ENCODE measurements around the gene LHX3.

LHX3 gene

DNA sequence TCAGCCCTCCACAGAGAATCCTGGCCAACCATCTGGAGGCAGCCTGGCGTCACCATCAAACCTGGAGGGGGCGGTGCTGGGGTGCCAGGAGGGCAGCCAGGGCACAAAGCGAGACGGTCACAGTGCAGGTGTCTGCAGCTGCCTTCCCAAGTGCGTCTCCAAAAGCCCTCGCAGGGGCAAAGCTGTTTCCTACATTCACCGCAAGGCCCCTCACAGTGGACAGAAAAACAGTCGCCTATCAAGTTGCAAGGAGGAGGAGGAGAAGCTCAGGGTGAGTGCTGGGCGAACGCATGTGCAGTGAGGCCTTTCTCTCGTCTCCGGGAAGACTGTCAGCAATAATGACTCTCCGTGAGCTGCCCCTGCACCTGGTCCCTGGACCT is 18.0 kb upstream of the LHX3 start:
- no peaks in the 10 kb centered on the region for H3K27me3 ChIP-seq (ENCODE audit: insufficient read depth, poor library complexity, severe bottlenecking)
- no peak for DNase-seq (ENCODE audit: low read depth in 1 of 2, low spot score in 1 of 2)
- TF ChIP-seq GABPA (IDR thresholded peaks at IDR 0.05; ENCODE audit: low read depth), result no peak
- TF ChIP-seq, protein P1, sequence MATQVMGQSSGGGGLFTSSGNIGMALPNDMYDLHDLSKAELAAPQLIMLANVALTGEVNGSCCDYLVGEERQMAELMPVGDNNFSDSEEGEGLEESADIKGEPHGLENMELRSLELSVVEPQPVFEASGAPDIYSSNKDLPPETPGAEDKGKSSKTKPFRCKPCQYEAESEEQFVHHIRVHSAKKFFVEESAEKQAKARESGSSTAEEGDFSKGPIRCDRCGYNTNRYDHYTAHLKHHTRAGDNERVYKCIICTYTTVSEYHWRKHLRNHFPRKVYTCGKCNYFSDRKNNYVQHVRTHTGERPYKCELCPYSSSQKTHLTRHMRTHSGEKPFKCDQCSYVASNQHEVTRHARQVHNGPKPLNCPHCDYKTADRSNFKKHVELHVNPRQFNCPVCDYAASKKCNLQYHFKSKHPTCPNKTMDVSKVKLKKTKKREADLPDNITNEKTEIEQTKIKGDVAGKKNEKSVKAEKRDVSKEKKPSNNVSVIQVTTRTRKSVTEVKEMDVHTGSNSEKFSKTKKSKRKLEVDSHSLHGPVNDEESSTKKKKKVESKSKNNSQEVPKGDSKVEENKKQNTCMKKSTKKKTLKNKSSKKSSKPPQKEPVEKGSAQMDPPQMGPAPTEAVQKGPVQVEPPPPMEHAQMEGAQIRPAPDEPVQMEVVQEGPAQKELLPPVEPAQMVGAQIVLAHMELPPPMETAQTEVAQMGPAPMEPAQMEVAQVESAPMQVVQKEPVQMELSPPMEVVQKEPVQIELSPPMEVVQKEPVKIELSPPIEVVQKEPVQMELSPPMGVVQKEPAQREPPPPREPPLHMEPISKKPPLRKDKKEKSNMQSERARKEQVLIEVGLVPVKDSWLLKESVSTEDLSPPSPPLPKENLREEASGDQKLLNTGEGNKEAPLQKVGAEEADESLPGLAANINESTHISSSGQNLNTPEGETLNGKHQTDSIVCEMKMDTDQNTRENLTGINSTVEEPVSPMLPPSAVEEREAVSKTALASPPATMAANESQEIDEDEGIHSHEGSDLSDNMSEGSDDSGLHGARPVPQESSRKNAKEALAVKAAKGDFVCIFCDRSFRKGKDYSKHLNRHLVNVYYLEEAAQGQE (IDR thresholded peaks at IDR 0.05; ENCODE audit: insufficient replicate concordance, low read depth), result no peak
- TF ChIP-seq SPI1 (IDR thresholded peaks at IDR 0.05; ENCODE audit: borderline replicate concordance, low read depth), result no peak
- TF ChIP-seq, protein P2, sequence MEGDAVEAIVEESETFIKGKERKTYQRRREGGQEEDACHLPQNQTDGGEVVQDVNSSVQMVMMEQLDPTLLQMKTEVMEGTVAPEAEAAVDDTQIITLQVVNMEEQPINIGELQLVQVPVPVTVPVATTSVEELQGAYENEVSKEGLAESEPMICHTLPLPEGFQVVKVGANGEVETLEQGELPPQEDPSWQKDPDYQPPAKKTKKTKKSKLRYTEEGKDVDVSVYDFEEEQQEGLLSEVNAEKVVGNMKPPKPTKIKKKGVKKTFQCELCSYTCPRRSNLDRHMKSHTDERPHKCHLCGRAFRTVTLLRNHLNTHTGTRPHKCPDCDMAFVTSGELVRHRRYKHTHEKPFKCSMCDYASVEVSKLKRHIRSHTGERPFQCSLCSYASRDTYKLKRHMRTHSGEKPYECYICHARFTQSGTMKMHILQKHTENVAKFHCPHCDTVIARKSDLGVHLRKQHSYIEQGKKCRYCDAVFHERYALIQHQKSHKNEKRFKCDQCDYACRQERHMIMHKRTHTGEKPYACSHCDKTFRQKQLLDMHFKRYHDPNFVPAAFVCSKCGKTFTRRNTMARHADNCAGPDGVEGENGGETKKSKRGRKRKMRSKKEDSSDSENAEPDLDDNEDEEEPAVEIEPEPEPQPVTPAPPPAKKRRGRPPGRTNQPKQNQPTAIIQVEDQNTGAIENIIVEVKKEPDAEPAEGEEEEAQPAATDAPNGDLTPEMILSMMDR (IDR thresholded peaks at IDR 0.05; ENCODE audit: insufficient read depth, low read length), result no peak
- no peak for TF ChIP-seq POLR2AphosphoS5 (IDR thresholded peaks at IDR 0.05; ENCODE audit: low read depth)
- H3K27ac ChIP-seq (replicated peaks), result no peak overlapping the region
- no peak overlapping the region for H3K4me3 ChIP-seq (replicated peaks; ENCODE audit: insufficient read depth, low read length)

DNA sequence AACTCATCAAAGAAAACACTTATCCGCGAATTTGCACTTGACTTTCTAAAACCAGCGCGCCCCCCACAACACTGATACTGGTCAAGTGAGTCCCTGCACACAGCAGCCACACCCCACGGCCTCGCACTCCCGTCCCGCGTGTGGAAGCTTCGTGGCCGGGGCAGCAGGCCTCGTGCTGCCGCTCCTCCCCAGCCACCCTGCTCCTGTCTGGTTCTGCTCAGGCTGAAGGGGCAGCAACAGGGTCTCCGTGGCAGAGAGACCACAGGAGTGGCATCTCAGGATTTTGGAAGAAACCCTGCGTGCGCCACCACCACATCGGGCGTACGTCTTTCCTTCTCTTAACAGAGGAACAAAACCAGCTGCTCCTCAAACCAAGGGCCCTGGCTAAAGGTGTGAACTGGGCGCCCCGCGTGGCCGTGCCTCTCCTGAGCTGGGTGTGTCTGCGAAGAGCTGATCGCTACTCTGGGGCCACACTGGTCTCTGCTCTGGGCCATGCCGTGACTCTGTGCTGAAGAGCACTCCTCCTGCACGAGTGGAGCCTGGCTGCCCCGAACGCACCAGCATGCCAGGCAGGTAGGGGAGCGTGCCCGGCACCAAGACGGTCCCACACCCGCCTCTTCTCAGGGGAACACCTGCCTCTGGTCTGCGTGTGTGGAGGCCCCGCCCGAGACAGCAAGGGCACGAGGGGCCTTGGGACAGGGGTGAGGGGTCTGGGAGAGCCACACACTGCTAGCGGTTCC is 17.4 kb upstream of the LHX3 start:
- DNase-seq (ENCODE audit: low read depth in 1 of 2, low spot score in 1 of 2), result no peak
- no peak for TF ChIP-seq SPI1 (IDR thresholded peaks at IDR 0.05; ENCODE audit: borderline replicate concordance, low read depth)
- H3K27ac ChIP-seq (replicated peaks), result no peak overlapping the region
- no peak overlapping the region for H3K4me3 ChIP-seq (replicated peaks; ENCODE audit: insufficient read depth, low read length)
- no peaks in the 10 kb centered on the region for H3K27me3 ChIP-seq (ENCODE audit: insufficient read depth, poor library complexity, severe bottlenecking)

DNA sequence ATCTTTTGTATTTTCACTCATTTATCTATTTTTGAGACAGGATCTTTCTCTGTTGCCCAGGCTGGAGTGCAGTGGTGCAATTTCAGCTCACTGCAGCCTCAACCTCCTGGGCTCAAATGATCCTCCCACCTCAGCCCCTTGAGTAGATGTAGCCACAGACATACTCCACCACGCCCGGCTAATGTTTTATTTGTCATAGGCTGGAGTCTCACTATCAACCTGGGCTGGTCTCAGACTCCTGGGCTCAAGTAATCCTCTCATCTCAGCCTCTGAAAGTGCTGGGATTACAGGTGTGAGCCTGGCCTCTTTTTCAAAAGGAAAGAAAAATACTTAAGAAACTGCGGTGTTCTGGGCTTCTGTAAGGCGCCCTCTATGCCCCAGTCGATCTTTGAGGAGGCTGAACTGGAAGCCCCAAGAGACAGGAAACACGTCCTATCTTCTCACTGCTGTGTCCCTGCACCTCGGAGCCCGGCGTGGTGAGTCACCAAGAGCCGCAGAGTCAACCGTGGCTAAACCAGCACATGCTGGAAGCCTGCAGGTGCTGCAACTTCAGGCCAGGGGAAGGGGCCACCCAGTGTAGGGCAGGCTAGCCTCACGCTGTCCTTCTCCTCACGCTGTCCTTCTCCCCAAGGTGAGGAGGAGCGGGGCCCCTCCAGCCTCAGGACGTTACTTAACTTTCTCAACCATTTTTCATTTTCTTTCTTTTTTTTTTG is 15.2 kb upstream of the LHX3 start:
- TF ChIP-seq, protein P1 (IDR thresholded peaks at IDR 0.05; ENCODE audit: insufficient replicate concordance, low read depth), result no peak
- TF ChIP-seq, protein P2 (IDR thresholded peaks at IDR 0.05; ENCODE audit: insufficient read depth, low read length), result no peak
- no peak for TF ChIP-seq GABPA (IDR thresholded peaks at IDR 0.05; ENCODE audit: low read depth)
- TF ChIP-seq POLR2AphosphoS5 (IDR thresholded peaks at IDR 0.05; ENCODE audit: low read depth), result no peak
- TF ChIP-seq SPI1 (IDR thresholded peaks at IDR 0.05; ENCODE audit: borderline replicate concordance, low read depth), result no peak
- H3K4me3 ChIP-seq (replicated peaks; ENCODE audit: insufficient read depth, low read length), result no peak overlapping the region
- DNase-seq (ENCODE audit: low read depth in 1 of 2, low spot score in 1 of 2), result peak in 1 of 2 experiments; percentile 58
- no peaks in the 10 kb centered on the region for H3K27me3 ChIP-seq (ENCODE audit: insufficient read depth, poor library complexity, severe bottlenecking)
- H3K27ac ChIP-seq (replicated peaks), result no peak overlapping the region

DNA sequence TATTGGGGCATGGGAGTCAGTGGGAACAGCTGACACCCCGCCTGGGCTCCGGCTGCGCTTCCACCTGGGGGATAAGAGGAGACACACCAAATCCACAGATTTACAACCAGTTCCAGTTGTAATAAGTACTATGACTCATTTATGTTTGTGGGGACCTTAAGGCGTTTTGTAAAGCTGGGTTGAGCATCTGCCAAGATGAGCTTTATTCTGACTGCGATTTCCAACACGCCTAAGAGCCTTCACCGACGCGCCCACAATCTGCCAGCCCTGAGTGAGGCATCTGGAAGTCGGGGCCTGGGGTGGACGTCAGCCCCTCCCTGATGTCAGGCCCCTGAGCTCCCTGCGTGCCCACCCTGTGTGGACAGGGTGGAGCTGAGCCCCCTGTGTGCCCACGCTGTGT is 14.3 kb upstream of the LHX3 start:
- no peak for DNase-seq (ENCODE audit: low read depth in 1 of 2, low spot score in 1 of 2)
- Histone ChIP-seq H3K4me3 (replicated peaks; ENCODE audit: insufficient read depth, low read length) (no peak overlapping the region), H3K27ac (replicated peaks) (no peak overlapping the region), H3K27me3 (ENCODE audit: insufficient read depth, poor library complexity, severe bottlenecking) (no peaks in the 10 kb centered on the region)
- TF ChIP-seq, protein P1 (IDR thresholded peaks at IDR 0.05; ENCODE audit: insufficient replicate concordance, low read depth), result no peak
- TF ChIP-seq, protein P2 (IDR thresholded peaks at IDR 0.05; ENCODE audit: insufficient read depth, low read length), result no peak
- TF ChIP-seq SPI1 (IDR thresholded peaks at IDR 0.05; ENCODE audit: borderline replicate concordance, low read depth), result no peak
- TF ChIP-seq POLR2AphosphoS5 (IDR thresholded peaks at IDR 0.05; ENCODE audit: low read depth), result no peak
- TF ChIP-seq GABPA (IDR thresholded peaks at IDR 0.05; ENCODE audit: low read depth), result no peak
